Naive thymus-derived CD8-positive, alpha-beta T cell (primary cell): Measurements from ENCODE around the gene LYRM9. TPM values are rescaled to one million over a fixed set of nuclear protein-coding genes. Genes with fewer than 3 reads are reported as not detected.
"Not testable (repeated sequence)": the region's sequence is repeated elsewhere in the genome, so short reads cannot be mapped to it uniquely, and the experiment has no call there.

ENCODE experiments used
- ATAC-seq, 2 donors: fragments of 150-1000 bp; cut with Tn5 transposase in 1 of 2; sonication (Bioruptor Pico), chemical (Tn5 transposase) in 1 of 2; 1 replicate in 1 of 2; 2 replicates in 1 of 2; pipeline ENCODE4 v1.10.0; 2021; ENCODE audit warnings: mild to moderate bottlenecking in 2 of 2, moderate library complexity in 2 of 2
- POLR2A ChIA-PET: fragments of 350-600 bp; sonication (Branson Sonifier 250); formaldehyde crosslinking; loops from one replicate; lab custom pipeline; 2021; ENCODE audit warnings: antibody characterized with exemption; lab: Charles Lee
- DNase-seq, 10 donors: peaks; one replicate each; pipeline versions ENCODE4 v3.0.0 to v3.0.0-alpha.2; 2020 to 2022
- H3K27ac Mint-ChIP-seq, 10 donors: one replicate each; pipeline ENCODE4 v1.8.0; 2020 to 2022; ENCODE audit warnings: mild to moderate bottlenecking in 10 of 10, mixed read lengths in 10 of 10, moderate library complexity in 4 of 10, inconsistent platforms in 1 of 10
- H3K27me3 Mint-ChIP-seq, 5 donors: one replicate each; pipeline ENCODE4 v1.8.0; 2021 to 2022; ENCODE audit warnings: mixed read lengths in 5 of 5
- H3K36me3 Mint-ChIP-seq, 3 donors: one replicate each; pipeline ENCODE4 v1.8.0; 2020 to 2022; ENCODE audit warnings: mixed read lengths in 3 of 3, mild to moderate bottlenecking in 2 of 3, inconsistent platforms in 1 of 3
- H3K4me1 Mint-ChIP-seq, 4 donors: one replicate each; pipeline ENCODE4 v1.8.0; 2021 to 2022; ENCODE audit warnings: mixed read lengths in 4 of 4
- H3K4me3 Mint-ChIP-seq, 10 donors: one replicate each; pipeline ENCODE4 v1.8.0; 2020 to 2022; ENCODE audit warnings: mild to moderate bottlenecking in 10 of 10, mixed read lengths in 10 of 10, moderate library complexity in 6 of 10, inconsistent platforms in 1 of 10
- H3K9me3 Mint-ChIP-seq, 9 donors: one replicate each; pipeline ENCODE4 v1.8.0; 2020 to 2022; ENCODE audit warnings: mixed read lengths in 9 of 9, mild to moderate bottlenecking in 3 of 9, inconsistent platforms in 1 of 9, moderate library complexity in 1 of 9
- polyA plus RNA-seq, 3 donors: library from polyadenylated mRNA; unstranded; fragments of 300-500 nt; fragmentation: Illumina TruSeq; gene quantifications; one replicate each; pipeline ENCODE4 v1.2.3, GENCODE V29; 2021
- total RNA-seq, 8 experiments: library from RNA in 2 of 8; stranded (reverse) in 2 of 8; gene quantifications; one replicate each; pipeline ENCODE4 v1.2.3 and lab custom pipeline; 2021 to 2026

LYRM9 gene
- total and polyA plus RNA-seq, 5 experiments from 2014 or later, result 20.8 to 30.9 (median 22.6) TPM

DNA sequence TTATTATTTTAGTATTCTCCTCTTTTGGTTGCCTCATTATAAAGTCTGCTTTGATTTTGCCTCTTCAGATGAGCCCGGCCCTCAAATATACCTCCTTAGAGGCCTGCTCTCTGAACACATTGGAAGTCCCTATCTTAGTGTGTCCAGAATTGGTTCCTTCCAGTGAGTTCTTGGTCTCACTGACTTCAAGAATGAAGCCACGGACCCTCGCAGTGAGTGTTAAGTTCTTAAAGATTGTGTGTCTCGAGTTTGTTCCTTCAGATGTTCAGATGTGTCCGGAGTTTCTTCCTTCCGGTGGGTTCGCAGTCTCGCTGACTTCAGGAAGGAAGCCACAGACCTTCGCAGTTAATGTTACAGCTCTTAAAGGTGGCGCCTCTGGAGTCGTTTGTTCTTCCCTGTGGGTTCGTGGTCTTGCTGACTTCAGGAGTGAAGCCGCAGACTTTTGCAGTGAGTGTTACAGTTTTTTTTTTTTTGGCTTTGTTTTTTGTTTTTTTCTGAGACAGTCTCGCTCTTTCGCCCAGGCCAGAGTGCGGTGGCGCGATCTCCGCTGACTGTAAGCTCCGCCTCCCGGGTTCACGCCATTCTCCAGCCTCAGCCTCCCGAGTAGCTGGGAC is 47.0 kb downstream of the LYRM9 start:
- ATAC-seq, result peak; percentile 74 to 91

DNA sequence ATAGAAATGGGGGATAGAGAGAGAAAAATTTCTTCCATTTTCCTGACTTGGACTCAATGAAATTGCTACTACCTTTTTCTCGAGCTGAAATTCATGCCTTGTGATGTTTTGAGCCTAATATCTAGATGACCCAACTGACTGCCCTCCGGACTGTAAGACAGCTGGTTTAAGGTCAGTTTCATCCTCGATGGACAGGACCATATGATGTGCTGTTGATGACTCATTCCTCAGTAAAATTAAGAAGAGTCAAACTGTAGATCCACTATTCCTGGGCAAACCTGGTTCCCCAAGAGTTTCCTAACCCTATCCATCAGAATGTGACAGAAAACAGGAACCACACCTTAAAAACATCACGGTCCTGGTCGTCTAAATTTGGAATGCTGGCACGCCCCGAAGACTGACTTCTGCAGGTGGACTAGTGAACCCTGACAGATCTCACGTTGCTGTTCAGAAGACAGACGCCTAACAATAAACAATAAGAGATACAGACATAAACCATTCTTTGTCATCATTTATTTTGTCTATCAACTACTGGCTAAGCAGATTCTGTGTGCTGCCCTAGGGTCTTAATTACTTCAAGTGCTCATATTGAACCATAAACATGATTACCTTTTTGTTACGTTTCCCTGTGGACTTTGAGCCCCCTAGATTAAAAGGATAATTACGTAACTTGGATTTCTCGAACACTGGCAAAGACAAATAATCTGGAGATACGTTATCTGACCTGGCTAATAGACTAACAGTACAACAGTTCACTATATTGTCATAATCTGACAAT is 47.7 kb downstream of the LYRM9 start:
- POLR2A ChIA-PET, result interaction anchor here (1.1 to 1.7 kb wide), 2 partner anchors 10 to 48 kb away, joined by 5 to 9 read pairs; partner anchors contain the start of gene LYRM9
- no peaks in the 10 kb centered on the region for H3K36me3 Mint-ChIP-seq
- H3K4me1 Mint-ChIP-seq, result peaks cover 12 to 30% (median 23%) of the 10 kb centered on the region in 4 donors
- H3K4me3 Mint-ChIP-seq, result peak overlapping the region in 9 of 10 donors; percentile 15 to 88 (median 79)
- peak in 1 of 10 donors; percentile 2 for DNase-seq
- H3K9me3 Mint-ChIP-seq, result no peaks in the 10 kb centered on the region
- peak overlapping the region in 8 of 10 donors; percentile 1 to 93 (median 86) for H3K27ac Mint-ChIP-seq
- H3K27me3 Mint-ChIP-seq, result no peaks in the 10 kb centered on the region
- no peak for ATAC-seq

More for the DNA sequence above, 47.0 kb downstream of the LYRM9 start:
- DNase-seq, result peak in 9 of 10 donors; percentile 5 to 63 (median 35)
- no peaks in the 10 kb centered on the region for H3K36me3 Mint-ChIP-seq
- H3K27ac Mint-ChIP-seq, result peak overlapping the region; percentile 80 to 93 (median 86)
- H3K4me1 Mint-ChIP-seq, result peaks cover 11 to 30% (median 23%) of the 10 kb centered on the region in 4 donors
- POLR2A ChIA-PET, result interaction anchor here (0.5 to 1.7 kb wide), 4 partner anchors 9 to 456 kb away, joined by 4 to 9 read pairs (median 6); partner anchors contain the start of gene LYRM9
- H3K9me3 Mint-ChIP-seq, result no peaks in the 10 kb centered on the region
- H3K4me3 Mint-ChIP-seq, result peak overlapping the region; percentile 72 to 88 (median 80)
- H3K27me3 Mint-ChIP-seq, result no peaks in the 10 kb centered on the region

DNA sequence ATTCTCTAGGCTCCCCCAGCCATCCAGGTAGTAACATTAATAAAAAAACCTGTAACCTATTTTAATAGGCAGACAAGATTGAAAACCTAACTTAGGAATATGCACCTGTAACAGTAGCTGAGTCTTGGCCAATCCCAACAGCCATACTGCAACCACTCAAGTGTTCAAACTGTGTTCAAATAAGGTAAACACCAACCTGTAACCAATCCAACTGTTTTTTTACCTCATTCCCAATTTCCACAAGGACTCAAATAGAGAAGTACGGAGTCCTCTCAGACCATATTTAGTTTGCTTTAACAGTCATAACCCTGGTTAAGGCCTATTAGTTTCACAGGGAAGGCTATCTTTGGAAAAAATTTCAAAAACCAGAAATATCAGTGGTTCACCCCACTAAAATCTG is 52.5 kb downstream of the LYRM9 start:
- no peaks in the 10 kb centered on the region for H3K9me3 Mint-ChIP-seq
- H3K36me3 Mint-ChIP-seq, result no peaks in the 10 kb centered on the region
- POLR2A ChIA-PET, result interaction anchor here (0.7 kb wide), 1 partner anchor 33 kb away, joined by 3 read pairs; no protein-coding TSS in a partner anchor
- H3K4me1 Mint-ChIP-seq, result peaks cover 3 to 7% (median 5%) of the 10 kb centered on the region in 4 donors
- H3K27me3 Mint-ChIP-seq, result no peaks in the 10 kb centered on the region
- no peak overlapping the region for H3K27ac Mint-ChIP-seq
- DNase-seq (no peak), ATAC-seq (no peak)
- H3K4me3 Mint-ChIP-seq, result no peak overlapping the region

DNA sequence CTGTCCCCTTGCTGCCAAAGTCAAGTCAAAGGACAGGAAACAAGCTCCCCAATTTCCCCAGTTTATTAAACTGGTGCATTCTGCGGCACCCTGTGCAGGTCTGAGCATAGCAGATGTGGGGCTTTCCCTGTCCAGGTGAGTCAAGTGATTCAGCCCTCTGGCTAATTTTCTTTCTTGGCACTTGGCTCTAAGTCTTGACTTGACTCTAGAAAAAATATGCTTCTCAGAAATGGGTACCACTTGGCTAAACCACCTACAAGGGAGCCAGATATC is 52.8 kb downstream of the LYRM9 start:
- POLR2A ChIA-PET, result interaction anchor here (0.7 kb wide), 1 partner anchor 32 kb away, joined by 3 read pairs; no protein-coding TSS in a partner anchor
- not testable (repeated sequence) for H3K9me3 Mint-ChIP-seq, H3K4me3 Mint-ChIP-seq, H3K27me3 Mint-ChIP-seq, H3K27ac Mint-ChIP-seq, ATAC-seq, H3K4me1 Mint-ChIP-seq, H3K36me3 Mint-ChIP-seq, DNase-seq

DNA sequence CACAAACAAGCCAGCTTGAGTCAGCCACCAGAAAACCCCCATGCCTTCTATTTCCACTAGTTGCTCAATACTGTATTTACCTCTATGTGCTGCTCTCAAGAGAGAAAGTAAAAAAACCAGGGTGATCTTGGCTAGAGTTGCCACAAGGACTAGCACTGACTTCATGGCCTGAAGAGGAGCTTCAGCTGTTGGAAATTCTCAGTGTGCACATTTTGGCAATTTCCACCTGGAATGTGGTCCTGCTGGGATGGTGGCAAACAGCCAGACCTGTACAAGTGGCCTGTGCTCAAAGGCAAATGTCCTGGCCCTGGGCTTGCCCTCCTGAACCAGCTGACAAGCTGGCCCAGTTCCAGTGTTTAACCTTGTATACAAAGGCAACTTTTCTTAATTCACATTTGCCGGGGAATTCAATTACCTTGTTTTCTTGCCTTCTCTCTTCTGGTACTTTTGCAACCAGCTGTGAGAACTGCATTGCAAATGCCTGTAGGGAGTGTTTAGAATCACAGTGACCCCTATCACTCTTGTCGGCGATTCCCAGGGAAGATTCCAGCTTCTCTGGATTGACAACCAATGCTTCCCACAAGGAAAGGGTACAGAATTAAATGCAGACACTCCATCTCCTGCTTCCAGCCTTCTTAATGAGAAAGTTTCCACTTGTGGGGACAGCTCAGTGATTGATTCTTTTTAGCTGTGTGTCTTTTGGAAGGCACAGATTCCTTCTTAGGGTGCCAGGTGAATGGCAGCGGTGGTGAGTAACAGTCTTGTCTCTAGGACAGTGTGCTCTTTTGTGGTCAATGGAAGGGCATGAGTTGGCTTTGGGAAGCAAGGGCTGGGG is 53.4 kb downstream of the LYRM9 start:
- H3K4me1 Mint-ChIP-seq, H3K4me3 Mint-ChIP-seq, DNase-seq, H3K9me3 Mint-ChIP-seq, H3K27ac Mint-ChIP-seq, ATAC-seq, H3K27me3 Mint-ChIP-seq, H3K36me3 Mint-ChIP-seq, POLR2A ChIA-PET: not testable (repeated sequence)

DNA sequence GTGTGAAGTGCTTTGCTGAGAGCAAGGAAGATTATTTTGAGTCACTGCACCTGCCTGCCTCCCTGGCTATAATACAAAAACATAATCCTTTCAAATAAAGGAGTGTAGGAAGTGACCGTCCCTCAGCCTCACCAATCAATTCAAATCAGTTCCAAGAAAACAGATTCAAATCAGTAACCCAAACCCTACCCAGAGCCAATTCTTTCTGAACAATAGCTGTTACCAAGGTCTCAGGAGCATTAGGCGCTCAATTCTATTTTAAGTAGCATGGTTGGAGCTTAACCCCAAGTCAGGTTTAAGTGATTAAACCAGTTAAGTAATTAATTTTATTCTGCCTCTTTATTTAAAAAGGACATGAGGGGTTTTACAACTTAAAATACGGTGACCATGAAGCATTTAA is 54.6 kb downstream of the LYRM9 start:
- ATAC-seq, H3K4me1 Mint-ChIP-seq, POLR2A ChIA-PET, H3K36me3 Mint-ChIP-seq, H3K4me3 Mint-ChIP-seq, H3K9me3 Mint-ChIP-seq, H3K27me3 Mint-ChIP-seq, H3K27ac Mint-ChIP-seq, DNase-seq: not testable (repeated sequence)

DNA sequence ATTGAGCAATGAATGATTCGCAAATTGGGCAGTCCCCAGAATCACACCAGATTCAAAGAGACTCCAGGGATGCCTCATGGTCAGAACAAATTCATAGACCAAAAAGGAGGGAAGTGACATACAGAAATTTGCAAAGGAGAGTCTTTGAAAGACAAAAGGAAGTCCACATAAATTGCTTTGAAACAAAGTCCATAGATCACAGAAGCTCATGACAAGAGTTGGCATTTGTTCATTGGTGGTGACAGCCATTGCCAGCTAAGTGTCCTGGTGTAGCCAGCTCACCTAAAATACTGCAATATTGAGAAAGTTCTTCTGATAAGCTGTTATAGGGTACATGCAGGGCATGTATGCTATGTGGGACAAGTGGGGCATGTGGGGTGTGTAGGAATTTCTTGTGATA is 55.4 kb downstream of the LYRM9 start:
- H3K36me3 Mint-ChIP-seq, POLR2A ChIA-PET, H3K4me3 Mint-ChIP-seq, H3K9me3 Mint-ChIP-seq, H3K27ac Mint-ChIP-seq, ATAC-seq, H3K4me1 Mint-ChIP-seq, DNase-seq, H3K27me3 Mint-ChIP-seq: not testable (repeated sequence)

DNA sequence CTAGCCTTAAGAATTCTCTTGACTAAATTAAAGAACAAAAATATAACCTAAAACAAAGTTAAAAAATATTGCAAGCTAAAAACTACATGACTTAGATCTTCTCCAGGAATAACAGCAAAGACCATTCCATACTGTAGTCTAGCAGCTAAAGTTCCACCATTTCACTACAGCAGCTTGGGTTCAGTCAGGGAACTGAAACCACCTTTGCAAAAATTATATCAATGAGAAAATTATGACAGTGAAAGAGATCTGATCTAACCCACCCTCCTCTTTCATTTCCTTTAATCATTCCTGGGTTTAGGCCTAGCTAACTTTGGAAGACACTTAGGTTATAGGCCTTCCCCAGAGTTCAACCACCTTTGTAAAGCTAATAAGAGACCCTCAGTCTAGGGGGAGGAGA is 56.5 kb downstream of the LYRM9 start:
- Mint-ChIP-seq H3K27me3 (no peaks in the 10 kb centered on the region), H3K4me1 (peaks cover 0 to 2% (median 0%) of the 10 kb centered on the region in 4 donors), H3K9me3 (peaks cover 0 to 8% (median 0%) of the 10 kb centered on the region in 9 donors), H3K36me3 (peaks cover 0 to 7% (median 4%) of the 10 kb centered on the region in 3 donors), H3K4me3 (no peak overlapping the region), H3K27ac (no peak overlapping the region)
- no peak for ATAC-seq
- DNase-seq, result no peak
- POLR2A ChIA-PET, result no interaction called here

DNA sequence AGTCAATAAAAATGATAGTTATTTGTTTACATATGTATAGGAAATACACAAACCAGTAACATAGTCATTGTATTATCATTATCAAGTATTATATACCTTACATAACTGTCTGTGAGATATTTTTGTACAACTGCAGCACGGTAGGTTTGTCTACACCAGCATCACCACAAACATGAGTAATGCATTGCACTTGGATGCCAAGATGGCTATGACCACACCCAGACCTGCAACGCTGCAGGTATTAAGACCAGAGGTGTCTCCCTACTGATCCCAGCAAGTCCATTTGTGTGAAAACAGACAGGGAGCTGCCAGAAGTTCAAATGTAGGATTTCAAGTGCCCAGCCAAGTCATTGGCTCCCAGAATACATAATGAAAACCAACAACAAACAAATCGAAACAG is 58.6 kb downstream of the LYRM9 start:
- H3K4me3 Mint-ChIP-seq, result no peak overlapping the region
- POLR2A ChIA-PET, result interaction anchor here (1.2 kb wide), 1 partner anchor 12 kb away, joined by 6 read pairs; no protein-coding TSS in a partner anchor
- H3K4me1 Mint-ChIP-seq, result no peaks in the 10 kb centered on the region
- ATAC-seq, result no peak
- no peaks in the 10 kb centered on the region for H3K27me3 Mint-ChIP-seq
- H3K36me3 Mint-ChIP-seq, result peaks cover 0 to 7% (median 4%) of the 10 kb centered on the region in 3 donors
- DNase-seq, result no peak
- H3K27ac Mint-ChIP-seq, result no peak overlapping the region
- H3K9me3 Mint-ChIP-seq, result peaks cover 0 to 8% (median 0%) of the 10 kb centered on the region in 9 donors

DNA sequence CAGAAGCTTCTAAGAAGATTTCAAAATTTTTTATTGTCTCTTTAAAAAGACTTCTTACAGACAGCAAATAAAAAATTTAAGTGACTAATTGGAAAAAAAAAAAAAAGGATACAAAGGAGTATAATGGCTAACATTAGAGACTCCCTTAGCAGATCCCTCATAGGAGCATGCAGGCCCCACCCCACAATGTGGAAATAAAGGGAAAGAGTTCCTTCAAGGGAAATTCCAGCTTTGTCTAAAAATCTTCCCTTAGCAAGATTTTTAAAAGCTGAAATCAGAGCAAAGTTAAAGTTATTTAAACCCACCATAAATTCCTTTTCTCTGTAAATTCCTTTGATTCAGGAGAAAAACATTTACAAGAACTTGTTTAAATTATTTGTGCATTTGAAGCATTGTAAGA is 60.3 kb downstream of the LYRM9 start:
- Mint-ChIP-seq H3K36me3 (peaks cover 0 to 7% (median 4%) of the 10 kb centered on the region in 3 donors), H3K9me3 (peaks cover 0 to 8% (median 0%) of the 10 kb centered on the region in 9 donors), H3K4me3 (no peak overlapping the region), H3K4me1 (no peaks in the 10 kb centered on the region), H3K27me3 (peaks cover 0 to 6% (median 0%) of the 10 kb centered on the region in 5 donors), H3K27ac (no peak overlapping the region)
- no peak for ATAC-seq
- no peak for DNase-seq
- POLR2A ChIA-PET, result no interaction called here

DNA sequence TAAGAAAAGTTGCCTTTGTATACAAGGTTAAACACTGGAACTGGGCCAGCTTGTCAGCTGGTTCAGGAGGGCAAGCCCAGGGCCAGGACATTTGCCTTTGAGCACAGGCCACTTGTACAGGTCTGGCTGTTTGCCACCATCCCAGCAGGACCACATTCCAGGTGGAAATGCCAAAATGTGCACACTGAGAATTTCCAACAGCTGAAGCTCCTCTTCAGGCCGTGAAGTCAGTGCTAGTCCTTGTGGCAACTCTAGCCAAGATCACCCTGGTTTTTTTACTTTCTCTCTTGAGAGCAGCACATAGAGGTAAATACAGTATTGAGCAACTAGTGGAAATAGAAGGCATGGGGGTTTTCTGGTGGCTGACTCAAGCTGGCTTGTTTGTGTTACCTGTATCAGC is 63.3 kb downstream of the LYRM9 start:
- H3K4me3 Mint-ChIP-seq, DNase-seq, ATAC-seq, POLR2A ChIA-PET, H3K9me3 Mint-ChIP-seq, H3K36me3 Mint-ChIP-seq, H3K4me1 Mint-ChIP-seq, H3K27ac Mint-ChIP-seq: not testable (repeated sequence)
- peaks cover 0 to 11% (median 0%) of the 10 kb centered on the region in 5 donors for H3K27me3 Mint-ChIP-seq

DNA sequence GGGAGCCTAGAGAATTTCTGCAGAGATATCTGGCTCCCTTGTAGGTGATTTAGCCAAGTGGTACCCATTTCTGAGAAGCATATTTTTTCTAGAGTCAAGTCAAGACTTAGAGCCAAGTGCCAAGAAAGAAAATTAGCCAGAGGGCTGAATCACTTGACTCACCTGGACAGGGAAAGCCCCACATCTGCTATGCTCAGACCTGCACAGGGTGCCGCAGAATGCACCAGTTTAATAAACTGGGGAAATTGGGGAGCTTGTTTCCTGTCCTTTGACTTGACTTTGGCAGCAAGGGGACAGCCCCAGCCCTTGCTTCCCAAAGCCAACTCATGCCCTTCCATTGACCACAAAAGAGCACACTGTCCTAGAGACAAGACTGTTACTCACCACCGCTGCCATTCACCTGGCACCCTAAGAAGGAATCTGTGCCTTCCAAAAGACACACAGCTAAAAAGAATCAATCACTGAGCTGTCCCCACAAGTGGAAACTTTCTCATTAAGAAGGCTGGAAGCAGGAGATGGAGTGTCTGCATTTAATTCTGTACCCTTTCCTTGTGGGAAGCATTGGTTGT is 63.9 kb downstream of the LYRM9 start:
- H3K27ac Mint-ChIP-seq, H3K36me3 Mint-ChIP-seq, H3K4me3 Mint-ChIP-seq, DNase-seq, POLR2A ChIA-PET, H3K4me1 Mint-ChIP-seq, H3K9me3 Mint-ChIP-seq, ATAC-seq: not testable (repeated sequence)
- H3K27me3 Mint-ChIP-seq, result peaks cover 0 to 11% (median 0%) of the 10 kb centered on the region in 5 donors
